ENCODE results near the gene ABITRAM. TPM values are rescaled to one million over a fixed set of nuclear protein-coding genes. Genes with fewer than 3 reads are reported as not detected.

The ABITRAM gene
- total and polyA plus RNA-seq, 2 of the 13 experiments (the other 11 are each of a cell fraction or from before 2014, with no cell fraction given) = 10.2 to 21.6 TPM

DNA sequence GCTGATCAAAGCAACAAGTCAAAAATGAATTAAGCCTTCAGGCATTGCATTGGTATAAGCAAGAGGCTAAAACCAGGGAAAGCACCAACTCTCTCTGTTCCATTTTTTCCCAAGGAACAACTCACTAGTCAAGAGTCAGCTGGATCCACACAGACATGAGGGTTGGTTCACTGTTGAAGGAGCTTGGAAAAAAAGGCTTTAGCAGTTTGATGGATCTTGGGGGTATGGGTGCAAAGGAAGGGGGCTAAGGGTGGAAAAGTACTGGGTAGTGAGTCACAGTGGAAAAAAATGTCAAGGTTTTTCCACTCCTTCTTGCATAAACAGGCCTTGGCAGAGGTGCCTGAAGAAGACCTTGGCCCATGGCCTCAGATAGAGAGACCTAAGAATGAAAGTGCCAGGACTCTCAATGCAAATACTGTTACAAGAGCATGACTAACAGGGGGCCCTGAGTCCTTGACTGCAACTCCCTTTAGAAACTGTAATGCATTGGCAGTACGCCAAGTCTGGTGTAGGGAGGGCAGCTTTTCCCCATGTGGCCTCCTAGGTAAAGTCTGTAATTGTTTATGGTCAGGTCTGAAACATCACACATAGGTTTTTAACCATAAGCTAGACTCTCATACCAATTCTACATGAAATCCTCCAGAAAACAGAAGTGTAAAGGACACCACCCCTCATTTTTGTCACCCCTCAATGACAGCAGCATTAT is 48.4 kb upstream of the ABITRAM start (continued):
- TF ChIP-seq, protein P1, sequence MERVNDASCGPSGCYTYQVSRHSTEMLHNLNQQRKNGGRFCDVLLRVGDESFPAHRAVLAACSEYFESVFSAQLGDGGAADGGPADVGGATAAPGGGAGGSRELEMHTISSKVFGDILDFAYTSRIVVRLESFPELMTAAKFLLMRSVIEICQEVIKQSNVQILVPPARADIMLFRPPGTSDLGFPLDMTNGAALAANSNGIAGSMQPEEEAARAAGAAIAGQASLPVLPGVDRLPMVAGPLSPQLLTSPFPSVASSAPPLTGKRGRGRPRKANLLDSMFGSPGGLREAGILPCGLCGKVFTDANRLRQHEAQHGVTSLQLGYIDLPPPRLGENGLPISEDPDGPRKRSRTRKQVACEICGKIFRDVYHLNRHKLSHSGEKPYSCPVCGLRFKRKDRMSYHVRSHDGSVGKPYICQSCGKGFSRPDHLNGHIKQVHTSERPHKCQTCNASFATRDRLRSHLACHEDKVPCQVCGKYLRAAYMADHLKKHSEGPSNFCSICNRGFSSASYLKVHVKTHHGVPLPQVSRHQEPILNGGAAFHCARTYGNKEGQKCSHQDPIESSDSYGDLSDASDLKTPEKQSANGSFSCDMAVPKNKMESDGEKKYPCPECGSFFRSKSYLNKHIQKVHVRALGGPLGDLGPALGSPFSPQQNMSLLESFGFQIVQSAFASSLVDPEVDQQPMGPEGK (CRISPR knock-in tag; IDR thresholded peaks at IDR 0.05) = peak; percentile 96
- TF ChIP-seq, protein P2, sequence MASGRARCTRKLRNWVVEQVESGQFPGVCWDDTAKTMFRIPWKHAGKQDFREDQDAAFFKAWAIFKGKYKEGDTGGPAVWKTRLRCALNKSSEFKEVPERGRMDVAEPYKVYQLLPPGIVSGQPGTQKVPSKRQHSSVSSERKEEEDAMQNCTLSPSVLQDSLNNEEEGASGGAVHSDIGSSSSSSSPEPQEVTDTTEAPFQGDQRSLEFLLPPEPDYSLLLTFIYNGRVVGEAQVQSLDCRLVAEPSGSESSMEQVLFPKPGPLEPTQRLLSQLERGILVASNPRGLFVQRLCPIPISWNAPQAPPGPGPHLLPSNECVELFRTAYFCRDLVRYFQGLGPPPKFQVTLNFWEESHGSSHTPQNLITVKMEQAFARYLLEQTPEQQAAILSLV (CRISPR knock-in tag; IDR thresholded peaks at IDR 0.05; ENCODE audit: borderline replicate concordance) = 0 out of 2 replicates have a peak, but pooled peaks have one; percentile 60
- TF ChIP-seq, protein P3, sequence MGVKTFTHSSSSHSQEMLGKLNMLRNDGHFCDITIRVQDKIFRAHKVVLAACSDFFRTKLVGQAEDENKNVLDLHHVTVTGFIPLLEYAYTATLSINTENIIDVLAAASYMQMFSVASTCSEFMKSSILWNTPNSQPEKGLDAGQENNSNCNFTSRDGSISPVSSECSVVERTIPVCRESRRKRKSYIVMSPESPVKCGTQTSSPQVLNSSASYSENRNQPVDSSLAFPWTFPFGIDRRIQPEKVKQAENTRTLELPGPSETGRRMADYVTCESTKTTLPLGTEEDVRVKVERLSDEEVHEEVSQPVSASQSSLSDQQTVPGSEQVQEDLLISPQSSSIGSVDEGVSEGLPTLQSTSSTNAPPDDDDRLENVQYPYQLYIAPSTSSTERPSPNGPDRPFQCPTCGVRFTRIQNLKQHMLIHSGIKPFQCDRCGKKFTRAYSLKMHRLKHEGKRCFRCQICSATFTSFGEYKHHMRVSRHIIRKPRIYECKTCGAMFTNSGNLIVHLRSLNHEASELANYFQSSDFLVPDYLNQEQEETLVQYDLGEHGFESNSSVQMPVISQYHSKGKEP (CRISPR knock-in tag; IDR thresholded peaks at IDR 0.05) = no peak
- TF ChIP-seq ERF (CRISPR knock-in tag; IDR thresholded peaks at IDR 0.05) = peak; percentile 95
- no peak for TF ChIP-seq HES4 (CRISPR knock-in tag; IDR thresholded peaks at IDR 0.05; ENCODE audit: borderline replicate concordance)
- no peak for TF ChIP-seq SRSF4 (IDR thresholded peaks at IDR 0.05; ENCODE audit: low read depth, low read length, poor library complexity, severe bottlenecking)
- peak; percentile 57; the same call in 1 of the 2 replicates for TF ChIP-seq YEATS4 (CRISPR knock-in tag; IDR thresholded peaks at IDR 0.05; ENCODE audit: borderline replicate concordance)
- TF ChIP-seq, protein P4, sequence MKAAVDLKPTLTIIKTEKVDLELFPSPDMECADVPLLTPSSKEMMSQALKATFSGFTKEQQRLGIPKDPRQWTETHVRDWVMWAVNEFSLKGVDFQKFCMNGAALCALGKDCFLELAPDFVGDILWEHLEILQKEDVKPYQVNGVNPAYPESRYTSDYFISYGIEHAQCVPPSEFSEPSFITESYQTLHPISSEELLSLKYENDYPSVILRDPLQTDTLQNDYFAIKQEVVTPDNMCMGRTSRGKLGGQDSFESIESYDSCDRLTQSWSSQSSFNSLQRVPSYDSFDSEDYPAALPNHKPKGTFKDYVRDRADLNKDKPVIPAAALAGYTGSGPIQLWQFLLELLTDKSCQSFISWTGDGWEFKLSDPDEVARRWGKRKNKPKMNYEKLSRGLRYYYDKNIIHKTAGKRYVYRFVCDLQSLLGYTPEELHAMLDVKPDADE (CRISPR knock-in tag; IDR thresholded peaks at IDR 0.05) = no peak
- peak; percentile 93 for TF ChIP-seq RBFOX2 (IDR thresholded peaks at IDR 0.05; ENCODE audit: low read depth, low read length)
- peak; percentile 40; the same call in 1 of the 2 replicates for TF ChIP-seq ZNF629 (CRISPR knock-in tag; conservative IDR thresholded peaks at IDR 0.05)
- TF ChIP-seq SP140L (CRISPR knock-in tag; IDR thresholded peaks at IDR 0.05; ENCODE audit: borderline replicate concordance) = peak; percentile 80; the same call in 1 of the 2 replicates
- TF ChIP-seq, protein P5, sequence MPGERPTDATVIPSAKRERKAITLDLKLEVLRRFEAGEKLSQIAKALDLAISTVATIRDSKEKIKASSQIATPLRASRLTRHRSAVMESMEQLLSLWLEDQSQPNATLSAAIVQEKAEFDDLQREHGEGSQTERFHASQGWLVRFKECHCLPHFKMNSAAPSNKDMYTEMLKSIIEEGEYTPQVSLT (CRISPR knock-in tag; IDR thresholded peaks at IDR 0.05; ENCODE audit: borderline replicate concordance, low read depth) = no peak
- TF ChIP-seq ZNF329 (CRISPR knock-in tag; IDR thresholded peaks at IDR 0.05; ENCODE audit: low read depth) = 0 out of 2 replicates have a peak, but pooled peaks have one; percentile 77
- TF ChIP-seq NR1H2 (CRISPR knock-in tag; IDR thresholded peaks at IDR 0.05; ENCODE audit: borderline replicate concordance, low read depth) = no peak
- TF ChIP-seq, protein P6, sequence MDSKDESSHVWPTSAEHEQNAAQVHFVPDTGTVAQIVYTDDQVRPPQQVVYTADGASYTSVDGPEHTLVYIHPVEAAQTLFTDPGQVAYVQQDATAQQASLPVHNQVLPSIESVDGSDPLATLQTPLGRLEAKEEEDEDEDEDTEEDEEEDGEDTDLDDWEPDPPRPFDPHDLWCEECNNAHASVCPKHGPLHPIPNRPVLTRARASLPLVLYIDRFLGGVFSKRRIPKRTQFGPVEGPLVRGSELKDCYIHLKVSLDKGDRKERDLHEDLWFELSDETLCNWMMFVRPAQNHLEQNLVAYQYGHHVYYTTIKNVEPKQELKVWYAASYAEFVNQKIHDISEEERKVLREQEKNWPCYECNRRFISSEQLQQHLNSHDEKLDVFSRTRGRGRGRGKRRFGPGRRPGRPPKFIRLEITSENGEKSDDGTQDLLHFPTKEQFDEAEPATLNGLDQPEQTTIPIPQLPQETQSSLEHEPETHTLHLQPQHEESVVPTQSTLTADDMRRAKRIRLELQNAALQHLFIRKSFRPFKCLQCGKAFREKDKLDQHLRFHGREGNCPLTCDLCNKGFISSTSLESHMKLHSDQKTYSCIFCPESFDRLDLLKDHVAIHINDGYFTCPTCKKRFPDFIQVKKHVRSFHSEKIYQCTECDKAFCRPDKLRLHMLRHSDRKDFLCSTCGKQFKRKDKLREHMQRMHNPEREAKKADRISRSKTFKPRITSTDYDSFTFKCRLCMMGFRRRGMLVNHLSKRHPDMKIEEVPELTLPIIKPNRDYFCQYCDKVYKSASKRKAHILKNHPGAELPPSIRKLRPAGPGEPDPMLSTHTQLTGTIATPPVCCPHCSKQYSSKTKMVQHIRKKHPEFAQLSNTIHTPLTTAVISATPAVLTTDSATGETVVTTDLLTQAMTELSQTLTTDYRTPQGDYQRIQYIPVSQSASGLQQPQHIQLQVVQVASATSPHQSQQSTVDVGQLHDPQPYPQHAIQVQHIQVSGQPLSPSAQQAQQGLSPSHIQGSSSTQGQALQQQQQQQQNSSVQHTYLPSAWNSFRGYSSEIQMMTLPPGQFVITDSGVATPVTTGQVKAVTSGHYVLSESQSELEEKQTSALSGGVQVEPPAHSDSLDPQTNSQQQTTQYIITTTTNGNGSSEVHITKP (CRISPR knock-in tag; IDR thresholded peaks at IDR 0.05; ENCODE audit: low read depth) = peak; percentile 87; the same call in 1 of the 2 replicates
- TF ChIP-seq ZSCAN29 (CRISPR knock-in tag; conservative IDR thresholded peaks at IDR 0.05) = peak; percentile 85
- TF ChIP-seq ZMYM4 (CRISPR knock-in tag; IDR thresholded peaks at IDR 0.05) = peak; percentile 68
- TF ChIP-seq DR1 (CRISPR knock-in tag; IDR thresholded peaks at IDR 0.05) = peak; percentile 64; the same call in 1 of the 2 replicates
